HEK293 (cell line): ENCODE measurements around the gene RYR2.

Source experiments
- GLIS1 ChIP-seq: fragments of 450-650 bp; formaldehyde crosslinking; IDR thresholded peaks from 2 replicates; pipeline ENCODE4 v1.5.1; 2016; ENCODE audit warnings: missing biosample characterization, missing genetic modification characterization
- KLF1 ChIP-seq: fragments of 450-650 bp; formaldehyde crosslinking; IDR thresholded peaks from 2 replicates; pipeline ENCODE4 v1.5.1; 2016; ENCODE audit warnings: missing biosample characterization, missing genetic modification characterization
- PRDM4 ChIP-seq: fragments of 450-650 bp; formaldehyde crosslinking; IDR thresholded peaks from 2 replicates; pipeline ENCODE4 v1.5.1; 2017; ENCODE audit warnings: missing biosample characterization, missing genetic modification characterization
- SP7 ChIP-seq: fragments of 450-650 bp; formaldehyde crosslinking; IDR thresholded peaks from 2 replicates; pipeline ENCODE4 v1.5.1; 2016; ENCODE audit warnings: missing biosample characterization, missing genetic modification characterization
- ZFP41 ChIP-seq: fragments of 450-650 bp; formaldehyde crosslinking; IDR thresholded peaks from 2 replicates; pipeline ENCODE4 v1.5.1; 2016; ENCODE audit warnings: missing biosample characterization, missing genetic modification characterization, borderline replicate concordance
- ZNF19 ChIP-seq: fragments of 450-650 bp; formaldehyde crosslinking; IDR thresholded peaks from 2 replicates; pipeline ENCODE4; 2016; ENCODE audit warnings: missing biosample characterization, missing genetic modification characterization, low read depth
- ZNF274 ChIP-seq, 2 experiments: fragments of 200-500 bp in 1 of 2; fragments of 450-650 bp in 1 of 2; sonication (Bioruptor generic) in 1 of 2; formaldehyde crosslinking in 1 of 2; IDR thresholded peaks; 2 replicates each; pipeline versions ENCODE4 v1.5.1 to v1.6.1; 2014 to 2016; ENCODE audit warnings: borderline replicate concordance in 1 of 2, inconsistent platforms in 1 of 2, low read length in 1 of 2, missing biosample characterization in 1 of 2, missing genetic modification characterization in 1 of 2
- ZNF501 ChIP-seq: fragments of 450-650 bp; formaldehyde crosslinking; IDR thresholded peaks from 2 replicates; pipeline ENCODE4 v1.5.1; 2016; ENCODE audit warnings: missing biosample characterization, missing genetic modification characterization
- ZNF777 ChIP-seq: fragments of 450-650 bp; formaldehyde crosslinking; IDR thresholded peaks from 2 replicates; pipeline ENCODE4 v1.5.1; 2017; ENCODE audit warnings: missing biosample characterization, missing genetic modification characterization, borderline replicate concordance
- ZXDB ChIP-seq: fragments of 450-650 bp; formaldehyde crosslinking; IDR thresholded peaks from 2 replicates; pipeline ENCODE4 v1.5.1; 2016; ENCODE audit warnings: missing biosample characterization, missing genetic modification characterization
- TF ChIP-seq, protein P1 (sequence below): fragments of 450-650 bp; formaldehyde crosslinking; IDR thresholded peaks from 2 replicates; pipeline ENCODE4 v1.5.1; 2016; ENCODE audit warnings: missing biosample characterization, missing genetic modification characterization
- TF ChIP-seq, protein P2 (sequence below): sonication (generic); formaldehyde crosslinking; IDR thresholded peaks from 2 replicates; pipeline ENCODE4 v1.8.1; 2022; ENCODE audit warnings: mild to moderate bottlenecking, moderate library complexity, missing genetic modification reagents

DNA sequence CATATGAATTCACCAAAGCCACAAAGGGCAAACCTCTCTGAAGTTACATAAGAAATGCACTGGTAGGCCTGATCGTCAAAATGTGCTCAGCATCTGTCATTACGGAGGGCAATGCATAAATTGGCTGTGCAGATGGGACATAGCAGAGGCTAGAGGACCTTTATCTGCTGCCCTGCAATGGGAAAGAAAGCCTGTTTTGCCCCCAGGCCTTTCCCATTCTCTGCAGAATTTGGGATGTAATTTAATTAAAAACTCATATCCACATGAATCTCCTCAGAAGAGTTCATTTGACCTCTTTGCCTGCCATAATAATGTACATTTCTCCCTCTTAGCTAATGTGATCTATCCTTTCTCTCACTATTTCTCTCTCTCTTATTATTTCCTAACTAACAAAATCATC is 690.7 kb downstream of the RYR2 start:
- no peak for TF ChIP-seq ZNF274 (IDR thresholded peaks at IDR 0.05; ENCODE audit: low read length)
- TF ChIP-seq ZNF274 (tag by site-specific recombination; IDR thresholded peaks at IDR 0.05; ENCODE audit: borderline replicate concordance) = no peak
- TF ChIP-seq, protein P1, sequence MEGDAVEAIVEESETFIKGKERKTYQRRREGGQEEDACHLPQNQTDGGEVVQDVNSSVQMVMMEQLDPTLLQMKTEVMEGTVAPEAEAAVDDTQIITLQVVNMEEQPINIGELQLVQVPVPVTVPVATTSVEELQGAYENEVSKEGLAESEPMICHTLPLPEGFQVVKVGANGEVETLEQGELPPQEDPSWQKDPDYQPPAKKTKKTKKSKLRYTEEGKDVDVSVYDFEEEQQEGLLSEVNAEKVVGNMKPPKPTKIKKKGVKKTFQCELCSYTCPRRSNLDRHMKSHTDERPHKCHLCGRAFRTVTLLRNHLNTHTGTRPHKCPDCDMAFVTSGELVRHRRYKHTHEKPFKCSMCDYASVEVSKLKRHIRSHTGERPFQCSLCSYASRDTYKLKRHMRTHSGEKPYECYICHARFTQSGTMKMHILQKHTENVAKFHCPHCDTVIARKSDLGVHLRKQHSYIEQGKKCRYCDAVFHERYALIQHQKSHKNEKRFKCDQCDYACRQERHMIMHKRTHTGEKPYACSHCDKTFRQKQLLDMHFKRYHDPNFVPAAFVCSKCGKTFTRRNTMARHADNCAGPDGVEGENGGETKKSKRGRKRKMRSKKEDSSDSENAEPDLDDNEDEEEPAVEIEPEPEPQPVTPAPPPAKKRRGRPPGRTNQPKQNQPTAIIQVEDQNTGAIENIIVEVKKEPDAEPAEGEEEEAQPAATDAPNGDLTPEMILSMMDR (tag by site-specific recombination) = no peak
- TF ChIP-seq PRDM4 (tag by site-specific recombination) = no peak
- no peak for TF ChIP-seq ZNF777
- TF ChIP-seq GLIS1 (tag by site-specific recombination) = no peak
- no peak for TF ChIP-seq ZNF19 (tag by site-specific recombination)
- TF ChIP-seq KLF1 (tag by site-specific recombination) = no peak
- TF ChIP-seq ZNF501 (tag by site-specific recombination) = no peak
- no peak for TF ChIP-seq SP7
- TF ChIP-seq, protein P2, sequence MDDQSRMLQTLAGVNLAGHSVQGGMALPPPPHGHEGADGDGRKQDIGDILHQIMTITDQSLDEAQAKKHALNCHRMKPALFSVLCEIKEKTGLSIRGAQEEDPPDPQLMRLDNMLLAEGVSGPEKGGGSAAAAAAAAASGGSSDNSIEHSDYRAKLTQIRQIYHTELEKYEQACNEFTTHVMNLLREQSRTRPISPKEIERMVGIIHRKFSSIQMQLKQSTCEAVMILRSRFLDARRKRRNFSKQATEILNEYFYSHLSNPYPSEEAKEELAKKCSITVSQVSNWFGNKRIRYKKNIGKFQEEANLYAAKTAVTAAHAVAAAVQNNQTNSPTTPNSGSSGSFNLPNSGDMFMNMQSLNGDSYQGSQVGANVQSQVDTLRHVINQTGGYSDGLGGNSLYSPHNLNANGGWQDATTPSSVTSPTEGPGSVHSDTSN (CRISPR knock-in tag) = no peak
- no peak for TF ChIP-seq ZXDB
- no peak for TF ChIP-seq ZFP41 (tag by site-specific recombination)
